ENCODE results near the gene COQ4.

DNA sequence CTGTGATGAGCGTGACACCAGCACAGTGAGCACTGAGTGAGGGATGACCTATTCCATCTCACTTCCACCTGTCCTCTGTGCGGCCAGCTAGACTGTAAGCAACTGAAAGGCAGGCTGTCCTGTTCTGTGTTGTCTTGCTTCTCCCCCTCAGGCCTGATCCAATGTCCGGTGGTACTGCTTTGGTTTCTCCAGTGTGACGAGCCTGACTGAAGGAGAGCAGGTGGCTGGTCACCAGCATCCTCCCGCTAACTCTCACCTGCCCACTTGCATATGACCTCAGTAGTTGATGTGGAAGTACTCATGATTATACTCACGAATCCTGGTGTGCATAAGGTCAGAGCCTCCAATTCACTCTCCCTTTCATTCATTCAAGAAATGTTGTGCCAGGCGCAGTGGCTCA lies 15.3 kb downstream of the COQ4 start:
- TF ChIP-seq, protein P1, sequence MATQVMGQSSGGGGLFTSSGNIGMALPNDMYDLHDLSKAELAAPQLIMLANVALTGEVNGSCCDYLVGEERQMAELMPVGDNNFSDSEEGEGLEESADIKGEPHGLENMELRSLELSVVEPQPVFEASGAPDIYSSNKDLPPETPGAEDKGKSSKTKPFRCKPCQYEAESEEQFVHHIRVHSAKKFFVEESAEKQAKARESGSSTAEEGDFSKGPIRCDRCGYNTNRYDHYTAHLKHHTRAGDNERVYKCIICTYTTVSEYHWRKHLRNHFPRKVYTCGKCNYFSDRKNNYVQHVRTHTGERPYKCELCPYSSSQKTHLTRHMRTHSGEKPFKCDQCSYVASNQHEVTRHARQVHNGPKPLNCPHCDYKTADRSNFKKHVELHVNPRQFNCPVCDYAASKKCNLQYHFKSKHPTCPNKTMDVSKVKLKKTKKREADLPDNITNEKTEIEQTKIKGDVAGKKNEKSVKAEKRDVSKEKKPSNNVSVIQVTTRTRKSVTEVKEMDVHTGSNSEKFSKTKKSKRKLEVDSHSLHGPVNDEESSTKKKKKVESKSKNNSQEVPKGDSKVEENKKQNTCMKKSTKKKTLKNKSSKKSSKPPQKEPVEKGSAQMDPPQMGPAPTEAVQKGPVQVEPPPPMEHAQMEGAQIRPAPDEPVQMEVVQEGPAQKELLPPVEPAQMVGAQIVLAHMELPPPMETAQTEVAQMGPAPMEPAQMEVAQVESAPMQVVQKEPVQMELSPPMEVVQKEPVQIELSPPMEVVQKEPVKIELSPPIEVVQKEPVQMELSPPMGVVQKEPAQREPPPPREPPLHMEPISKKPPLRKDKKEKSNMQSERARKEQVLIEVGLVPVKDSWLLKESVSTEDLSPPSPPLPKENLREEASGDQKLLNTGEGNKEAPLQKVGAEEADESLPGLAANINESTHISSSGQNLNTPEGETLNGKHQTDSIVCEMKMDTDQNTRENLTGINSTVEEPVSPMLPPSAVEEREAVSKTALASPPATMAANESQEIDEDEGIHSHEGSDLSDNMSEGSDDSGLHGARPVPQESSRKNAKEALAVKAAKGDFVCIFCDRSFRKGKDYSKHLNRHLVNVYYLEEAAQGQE (IDR thresholded peaks at IDR 0.05; ENCODE audit: insufficient read depth in 1 of 2, low read depth in 2 of 2, low read length in 2 of 2) = no peak
- no peak for TF ChIP-seq FOXP2 (optimal IDR thresholded peaks at IDR 0.05; ENCODE audit: borderline replicate concordance, extremely low read depth, extremely low read length, insufficient read depth)

Measured in PFSK-1 (cell line).